HepG2 (cell line): ENCODE data around the gene CRYAA. TPM values are rescaled to one million over a fixed set of nuclear protein-coding genes. Genes with fewer than 3 reads are reported as not detected.

Experiments
- ATAC-seq: fragments of 200-7000 bp; cut with Tn5 transposase; 3 replicates; pipeline ENCODE4 v1.9.1; 2020; ENCODE audit warnings: mild to moderate bottlenecking, moderate library complexity
- BruUV-seq: library from RNA; stranded (reverse); fragments of 400-500 nt; replicated peaks from 2 replicates; lab custom pipeline; 2021; lab: Mats Ljungman, UMichigan
- CTCF ChIA-PET: fragments of 300-600 bp; formaldehyde crosslinking; extraction: SDS; loops from one replicate; lab custom pipeline; 2021; ENCODE audit warnings: low total read pairs, inconsistent platforms, low intra/inter-chr PET ratio; lab: Yijun Ruan, JAX
- POLR2A ChIA-PET: fragments of 350-600 bp; sonication (Branson Sonifier 250); formaldehyde crosslinking; loops from one replicate; lab custom pipeline; 2020; ENCODE audit warnings: antibody characterized with exemption, inconsistent platforms; lab: Yijun Ruan, JAX
- DNase-seq: peaks from one replicate; pipeline ENCODE4 v3.0.0-alpha.2; 2015; ENCODE audit warnings: low spot score
- FAIRE-seq: peaks from 3 replicates; lab custom pipeline; 2011; peaks lifted over from hg19 to GRCh38; lab: Jason Lieb, UNC
- H2AFZ ChIP-seq: one replicate; pipeline ENCODE4 v1.6.1; 2011; ENCODE audit warnings: low read length, inconsistent platforms
- H3K27ac ChIP-seq: fragments of 300-600 bp; 3 replicates; pipeline ENCODE4 v1.8.0; 2011; ENCODE audit warnings: mixed run types, mild to moderate bottlenecking, mixed read lengths, low read length, inconsistent platforms; ENCODE audit not compliant: insufficient read depth; ENCODE audit errors: extremely low read length
- H3K27me3 ChIP-seq, 2 experiments: fragments of 200-600 bp in 1 of 2; 2 replicates in 1 of 2; 3 replicates in 1 of 2; pipeline versions ENCODE4 v1.6.0 to v1.8.0; 2011; ENCODE audit warnings: low read length in 2 of 2, mild to moderate bottlenecking in 2 of 2, moderate library complexity in 2 of 2, inconsistent platforms in 1 of 2; ENCODE audit not compliant: insufficient read depth in 2 of 2, control insufficient read depth in 1 of 2
- H3K36me3 ChIP-seq, 2 experiments: fragments of 200-600 bp in 1 of 2; replicated peaks in 1 of 2; 2 replicates in 1 of 2; 3 replicates in 1 of 2; pipeline versions ENCODE4 v1.5.1 to v1.8.0; 2011; ENCODE audit warnings: low read length in 2 of 2, inconsistent platforms in 1 of 2; ENCODE audit not compliant: insufficient read depth in 2 of 2, control insufficient read depth in 1 of 2
- H3K4me1 ChIP-seq: 2 replicates; pipeline ENCODE4 v1.5.1; 2012; ENCODE audit warnings: low read length, inconsistent platforms; ENCODE audit not compliant: insufficient read depth
- H3K4me2 ChIP-seq: 2 replicates; pipeline ENCODE4 v1.6.0; 2011; ENCODE audit warnings: low read depth, low read length, inconsistent platforms
- H3K4me3 ChIP-seq, 3 experiments: fragments of 200-600 bp in 1 of 3; sonication (generic), shearing (Covaris generic) in 1 of 3; replicated peaks in 1 of 3; 2 replicates each; pipeline ENCODE4 v1.5.1; 2011 to 2016; ENCODE audit warnings: low read length in 3 of 3, inconsistent platforms in 2 of 3, low read depth in 2 of 3, mild to moderate bottlenecking in 2 of 3, control low read depth in 1 of 3, mixed read lengths in 1 of 3; ENCODE audit not compliant: insufficient read depth in 1 of 3
- H3K79me2 ChIP-seq: one replicate; pipeline ENCODE4 v1.6.1; 2011; ENCODE audit warnings: low read length, inconsistent platforms; ENCODE audit not compliant: insufficient read depth
- H3K9ac ChIP-seq: 2 replicates; pipeline ENCODE4 v1.6.0; 2011; ENCODE audit warnings: mild to moderate bottlenecking, low read depth, low read length, inconsistent platforms; ENCODE audit not compliant: insufficient read depth
- H3K9me3 ChIP-seq: 2 replicates; pipeline ENCODE4 v1.5.1; 2012; ENCODE audit warnings: mild to moderate bottlenecking, low read length
- H4K20me1 ChIP-seq: 2 replicates; pipeline ENCODE4 v1.6.0; 2011; ENCODE audit warnings: inconsistent platforms, mild to moderate bottlenecking, low read length, moderate library complexity; ENCODE audit not compliant: insufficient read depth
- IRF2 ChIP-seq: IDR thresholded peaks from 2 replicates; pipeline ENCODE4 v1.6.1; 2018; ENCODE audit warnings: missing genetic modification reagents, missing compliant biosample characterization
- ZNF333 ChIP-seq: sonication (generic); formaldehyde crosslinking; IDR thresholded peaks from 2 replicates; pipeline ENCODE4 v1.4.0; 2020; ENCODE audit warnings: mild to moderate bottlenecking, missing genetic modification reagents, borderline replicate concordance
- ZNF644 ChIP-seq: IDR thresholded peaks from 2 replicates; pipeline ENCODE4 v1.6.1; 2016; ENCODE audit warnings: low read depth
- ZNF747 ChIP-seq: sonication (generic); formaldehyde crosslinking; IDR thresholded peaks from 2 replicates; pipeline ENCODE4 v1.8.1; 2023; ENCODE audit warnings: missing genetic modification reagents, mild to moderate bottlenecking, borderline replicate concordance
- WGBS: methylation state at CpG from one replicate; pipeline ENCODE4 v1.1.6; 2017; ENCODE audit warnings: low lambda C conversion rate; 5-methylcytosine and 5-hydroxymethylcytosine counted together
- in situ Hi-C: cut with HindIII; loops from 2 replicates; pipeline ENCODE4 v1.10.0; 2017; ENCODE audit warnings: low pct_unique_long_range_greater_than_20kb; ENCODE audit not compliant: extremely low pct_ligation_motif_present
- intact Hi-C: fragments of 100-400 bp; cut with micrococcal nuclease; formaldehyde crosslinking; loops from one replicate; pipeline ENCODE4 v1.10.0; 2022; ENCODE audit not compliant: unreplicated experiment
- polyA plus RNA-seq, 8 experiments: library from polyadenylated mRNA; depleted of rRNA in 3 of 8; stranded (reverse) in 7 of 8; unstranded in 1 of 8; fragments of >200 nt; fragmentation: Illumina TruSeq in 4 of 8; extraction: Trizol in 4 of 8; gene quantifications; 2 replicates each; pipeline versions ENCODE4 v1.2.1 to v1.2.3, GENCODE V29; 2011 to 2016; ENCODE audit warnings: low read depth in 4 of 8, missing spikeins in 1 of 8, mixed read lengths in 1 of 8; ENCODE audit not compliant: insufficient read depth in 1 of 8
- total RNA-seq, 5 experiments: library from RNA; depleted of rRNA; stranded (reverse); fragments of >200 nt; fragmentation: Illumina TruSeq; extraction: Trizol; gene quantifications; 2 replicates each; pipeline ENCODE4 v1.2.3, GENCODE V29; 2016; ENCODE audit warnings: low read depth in 1 of 5
- TF ChIP-seq, protein P1 (sequence below): sonication (generic); formaldehyde crosslinking; IDR thresholded peaks from 2 replicates; pipeline ENCODE4 v1.4.0; 2020; ENCODE audit warnings: missing genetic modification reagents
- TF ChIP-seq, protein P2 (sequence below): IDR thresholded peaks from 2 replicates; pipeline ENCODE4 v1.4.0; 2020; ENCODE audit warnings: mild to moderate bottlenecking, missing genetic modification reagents
- TF ChIP-seq, protein P3 (sequence below): sonication (generic); formaldehyde crosslinking; IDR thresholded peaks from 2 replicates; pipeline ENCODE4 v1.5.0; 2020; ENCODE audit warnings: mild to moderate bottlenecking, missing genetic modification reagents
- TF ChIP-seq, protein P4 (sequence below): IDR thresholded peaks from 2 replicates; pipeline ENCODE4 v1.6.1; 2012; ENCODE audit warnings: low read depth, low read length, improper control_type of control experiment
- TF ChIP-seq, protein P5 (sequence below): sonication (generic); formaldehyde crosslinking; IDR thresholded peaks from 2 replicates; pipeline ENCODE4 v1.5.0; 2020; ENCODE audit warnings: mild to moderate bottlenecking, missing genetic modification reagents, borderline replicate concordance

CRYAA gene
- total and polyA plus RNA-seq, 2 of the 13 experiments (the other 11 are each of a cell fraction or from before 2014, with no cell fraction given), result 5.6 to 8.6 TPM

DNA sequence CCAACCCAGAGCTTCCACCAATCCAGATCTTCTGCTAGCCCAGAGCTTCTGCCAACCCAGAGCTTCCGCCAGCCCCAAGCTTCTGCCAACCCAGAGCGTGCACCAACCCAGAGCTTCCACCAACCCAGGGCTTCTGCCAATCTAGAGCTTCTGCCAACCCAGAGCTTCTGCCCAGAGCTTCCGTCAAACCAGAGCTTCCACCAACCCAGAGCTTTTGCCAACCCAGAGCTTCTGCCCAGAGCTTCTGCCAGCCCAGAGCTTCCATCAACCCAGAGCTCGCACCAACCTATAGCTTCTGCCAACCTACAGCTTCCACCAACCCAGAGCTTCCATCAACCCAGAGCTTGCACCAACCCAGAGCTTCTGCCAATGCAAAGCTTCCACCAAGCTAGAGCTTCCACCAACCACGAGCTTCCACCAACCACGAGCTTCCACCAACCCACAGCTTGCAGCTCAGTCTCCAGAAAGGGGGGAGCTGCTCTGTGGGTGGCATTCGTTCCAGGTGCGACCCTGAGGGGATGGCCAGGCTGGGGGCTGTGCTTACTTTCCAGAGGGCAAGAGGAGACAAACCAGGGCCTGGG is 23.8 kb downstream of the CRYAA start:
- 86% methylated on average over 5 of the region's 8 CpGs for WGBS
- no TSS peak for BruUV-seq
- CTCF ChIA-PET, result no interaction called here
- Histone ChIP-seq H3K27ac (no peak overlapping the region), H2AFZ (no peak overlapping the region), H3K36me3 (no peaks in the 10 kb centered on the region), H4K20me1 (no peaks in the 10 kb centered on the region), H3K9me3 (no peaks in the 10 kb centered on the region), H3K4me1 (peaks cover 43% of the 10 kb centered on the region), H3K79me2 (no peaks in the 10 kb centered on the region), H3K9ac (no peak overlapping the region), H3K4me3 (no peak overlapping the region), H3K4me2 (no peak overlapping the region), H3K27me3 (no peaks in the 10 kb centered on the region)
- in situ Hi-C loops, result no loop called here
- ATAC-seq, result no peak
- POLR2A ChIA-PET, result interaction anchor here (0.5 to 1.6 kb wide), 4 partner anchors 18 to 544 kb away, joined by 3 to 5 read pairs (median 4); no protein-coding TSS in a partner anchor
- no peak for DNase-seq
- intact Hi-C loops, result no loop called here
- FAIRE-seq, result no peak
- TF ChIP-seq, protein P1, sequence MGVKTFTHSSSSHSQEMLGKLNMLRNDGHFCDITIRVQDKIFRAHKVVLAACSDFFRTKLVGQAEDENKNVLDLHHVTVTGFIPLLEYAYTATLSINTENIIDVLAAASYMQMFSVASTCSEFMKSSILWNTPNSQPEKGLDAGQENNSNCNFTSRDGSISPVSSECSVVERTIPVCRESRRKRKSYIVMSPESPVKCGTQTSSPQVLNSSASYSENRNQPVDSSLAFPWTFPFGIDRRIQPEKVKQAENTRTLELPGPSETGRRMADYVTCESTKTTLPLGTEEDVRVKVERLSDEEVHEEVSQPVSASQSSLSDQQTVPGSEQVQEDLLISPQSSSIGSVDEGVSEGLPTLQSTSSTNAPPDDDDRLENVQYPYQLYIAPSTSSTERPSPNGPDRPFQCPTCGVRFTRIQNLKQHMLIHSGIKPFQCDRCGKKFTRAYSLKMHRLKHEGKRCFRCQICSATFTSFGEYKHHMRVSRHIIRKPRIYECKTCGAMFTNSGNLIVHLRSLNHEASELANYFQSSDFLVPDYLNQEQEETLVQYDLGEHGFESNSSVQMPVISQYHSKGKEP (CRISPR knock-in tag), result no peak
- TF ChIP-seq, protein P2, sequence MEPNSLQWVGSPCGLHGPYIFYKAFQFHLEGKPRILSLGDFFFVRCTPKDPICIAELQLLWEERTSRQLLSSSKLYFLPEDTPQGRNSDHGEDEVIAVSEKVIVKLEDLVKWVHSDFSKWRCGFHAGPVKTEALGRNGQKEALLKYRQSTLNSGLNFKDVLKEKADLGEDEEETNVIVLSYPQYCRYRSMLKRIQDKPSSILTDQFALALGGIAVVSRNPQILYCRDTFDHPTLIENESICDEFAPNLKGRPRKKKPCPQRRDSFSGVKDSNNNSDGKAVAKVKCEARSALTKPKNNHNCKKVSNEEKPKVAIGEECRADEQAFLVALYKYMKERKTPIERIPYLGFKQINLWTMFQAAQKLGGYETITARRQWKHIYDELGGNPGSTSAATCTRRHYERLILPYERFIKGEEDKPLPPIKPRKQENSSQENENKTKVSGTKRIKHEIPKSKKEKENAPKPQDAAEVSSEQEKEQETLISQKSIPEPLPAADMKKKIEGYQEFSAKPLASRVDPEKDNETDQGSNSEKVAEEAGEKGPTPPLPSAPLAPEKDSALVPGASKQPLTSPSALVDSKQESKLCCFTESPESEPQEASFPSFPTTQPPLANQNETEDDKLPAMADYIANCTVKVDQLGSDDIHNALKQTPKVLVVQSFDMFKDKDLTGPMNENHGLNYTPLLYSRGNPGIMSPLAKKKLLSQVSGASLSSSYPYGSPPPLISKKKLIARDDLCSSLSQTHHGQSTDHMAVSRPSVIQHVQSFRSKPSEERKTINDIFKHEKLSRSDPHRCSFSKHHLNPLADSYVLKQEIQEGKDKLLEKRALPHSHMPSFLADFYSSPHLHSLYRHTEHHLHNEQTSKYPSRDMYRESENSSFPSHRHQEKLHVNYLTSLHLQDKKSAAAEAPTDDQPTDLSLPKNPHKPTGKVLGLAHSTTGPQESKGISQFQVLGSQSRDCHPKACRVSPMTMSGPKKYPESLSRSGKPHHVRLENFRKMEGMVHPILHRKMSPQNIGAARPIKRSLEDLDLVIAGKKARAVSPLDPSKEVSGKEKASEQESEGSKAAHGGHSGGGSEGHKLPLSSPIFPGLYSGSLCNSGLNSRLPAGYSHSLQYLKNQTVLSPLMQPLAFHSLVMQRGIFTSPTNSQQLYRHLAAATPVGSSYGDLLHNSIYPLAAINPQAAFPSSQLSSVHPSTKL (CRISPR knock-in tag), result no peak
- TF ChIP-seq ZNF747 (CRISPR knock-in tag), result no peak
- TF ChIP-seq ZNF333 (CRISPR knock-in tag), result no peak
- TF ChIP-seq ZNF644 (CRISPR knock-in tag), result no peak
- TF ChIP-seq, protein P3, sequence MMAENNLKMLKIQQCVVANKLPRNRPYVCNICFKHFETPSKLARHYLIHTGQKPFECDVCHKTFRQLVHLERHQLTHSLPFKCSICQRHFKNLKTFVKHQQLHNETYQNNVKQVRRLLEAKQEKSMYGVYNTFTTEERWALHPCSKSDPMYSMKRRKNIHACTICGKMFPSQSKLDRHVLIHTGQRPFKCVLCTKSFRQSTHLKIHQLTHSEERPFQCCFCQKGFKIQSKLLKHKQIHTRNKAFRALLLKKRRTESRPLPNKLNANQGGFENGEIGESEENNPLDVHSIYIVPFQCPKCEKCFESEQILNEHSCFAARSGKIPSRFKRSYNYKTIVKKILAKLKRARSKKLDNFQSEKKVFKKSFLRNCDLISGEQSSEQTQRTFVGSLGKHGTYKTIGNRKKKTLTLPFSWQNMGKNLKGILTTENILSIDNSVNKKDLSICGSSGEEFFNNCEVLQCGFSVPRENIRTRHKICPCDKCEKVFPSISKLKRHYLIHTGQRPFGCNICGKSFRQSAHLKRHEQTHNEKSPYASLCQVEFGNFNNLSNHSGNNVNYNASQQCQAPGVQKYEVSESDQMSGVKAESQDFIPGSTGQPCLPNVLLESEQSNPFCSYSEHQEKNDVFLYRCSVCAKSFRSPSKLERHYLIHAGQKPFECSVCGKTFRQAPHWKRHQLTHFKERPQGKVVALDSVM, result no peak
- no peak for TF ChIP-seq IRF2 (CRISPR knock-in tag)
- TF ChIP-seq, protein P4, sequence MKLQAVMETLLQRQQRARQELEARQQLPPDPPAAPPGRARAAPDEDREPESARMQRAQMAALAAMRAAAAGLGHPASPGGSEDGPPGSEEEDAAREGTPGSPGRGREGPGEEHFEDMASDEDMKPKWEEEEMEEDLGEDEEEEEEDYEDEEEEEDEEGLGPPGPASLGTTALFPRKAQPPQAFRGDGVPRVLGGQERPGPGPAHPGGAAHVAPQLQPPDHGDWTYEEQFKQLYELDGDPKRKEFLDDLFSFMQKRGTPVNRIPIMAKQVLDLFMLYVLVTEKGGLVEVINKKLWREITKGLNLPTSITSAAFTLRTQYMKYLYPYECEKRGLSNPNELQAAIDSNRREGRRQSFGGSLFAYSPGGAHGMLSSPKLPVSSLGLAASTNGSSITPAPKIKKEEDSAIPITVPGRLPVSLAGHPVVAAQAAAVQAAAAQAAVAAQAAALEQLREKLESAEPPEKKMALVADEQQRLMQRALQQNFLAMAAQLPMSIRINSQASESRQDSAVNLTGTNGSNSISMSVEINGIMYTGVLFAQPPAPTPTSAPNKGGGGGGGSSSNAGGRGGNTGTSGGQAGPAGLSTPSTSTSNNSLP, result no peak
- TF ChIP-seq, protein P5, sequence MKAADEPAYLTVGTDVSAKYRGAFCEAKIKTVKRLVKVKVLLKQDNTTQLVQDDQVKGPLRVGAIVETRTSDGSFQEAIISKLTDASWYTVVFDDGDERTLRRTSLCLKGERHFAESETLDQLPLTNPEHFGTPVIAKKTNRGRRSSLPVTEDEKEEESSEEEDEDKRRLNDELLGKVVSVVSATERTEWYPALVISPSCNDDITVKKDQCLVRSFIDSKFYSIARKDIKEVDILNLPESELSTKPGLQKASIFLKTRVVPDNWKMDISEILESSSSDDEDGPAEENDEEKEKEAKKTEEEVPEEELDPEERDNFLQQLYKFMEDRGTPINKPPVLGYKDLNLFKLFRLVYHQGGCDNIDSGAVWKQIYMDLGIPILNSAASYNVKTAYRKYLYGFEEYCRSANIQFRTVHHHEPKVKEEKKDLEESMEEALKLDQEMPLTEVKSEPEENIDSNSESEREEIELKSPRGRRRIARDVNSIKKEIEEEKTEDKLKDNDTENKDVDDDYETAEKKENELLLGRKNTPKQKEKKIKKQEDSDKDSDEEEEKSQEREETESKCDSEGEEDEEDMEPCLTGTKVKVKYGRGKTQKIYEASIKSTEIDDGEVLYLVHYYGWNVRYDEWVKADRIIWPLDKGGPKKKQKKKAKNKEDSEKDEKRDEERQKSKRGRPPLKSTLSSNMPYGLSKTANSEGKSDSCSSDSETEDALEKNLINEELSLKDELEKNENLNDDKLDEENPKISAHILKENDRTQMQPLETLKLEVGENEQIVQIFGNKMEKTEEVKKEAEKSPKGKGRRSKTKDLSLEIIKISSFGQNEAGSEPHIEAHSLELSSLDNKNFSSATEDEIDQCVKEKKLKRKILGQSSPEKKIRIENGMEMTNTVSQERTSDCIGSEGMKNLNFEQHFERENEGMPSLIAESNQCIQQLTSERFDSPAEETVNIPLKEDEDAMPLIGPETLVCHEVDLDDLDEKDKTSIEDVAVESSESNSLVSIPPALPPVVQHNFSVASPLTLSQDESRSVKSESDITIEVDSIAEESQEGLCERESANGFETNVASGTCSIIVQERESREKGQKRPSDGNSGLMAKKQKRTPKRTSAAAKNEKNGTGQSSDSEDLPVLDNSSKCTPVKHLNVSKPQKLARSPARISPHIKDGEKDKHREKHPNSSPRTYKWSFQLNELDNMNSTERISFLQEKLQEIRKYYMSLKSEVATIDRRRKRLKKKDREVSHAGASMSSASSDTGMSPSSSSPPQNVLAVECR, result no peak
